SU-DHL-6 (cell line): ENCODE data around the gene ANKRD29.
"Not testable (repeated sequence)": the region's sequence is repeated elsewhere in the genome, so short reads cannot be mapped to it uniquely, and the experiment has no call there.

Experiments used
- EZH2phosphoT487 ChIP-seq: fragments of 200-600 bp; sonication (generic), shearing (Covaris generic); conservative IDR thresholded peaks from 2 replicates; pipeline ENCODE4 v1.6.1; 2018; ENCODE audit warnings: mild to moderate bottlenecking, antibody characterized with exemption, low read length, moderate library complexity, mixed read lengths
- TF ChIP-seq, protein P1 (sequence below): fragments of 200-600 bp; sonication (generic); IDR thresholded peaks from one replicate; pipeline ENCODE4 v1.5.1; 2017; ENCODE audit warnings: antibody characterized with exemption, mild to moderate bottlenecking, low read length, moderate library complexity; ENCODE audit not compliant: insufficient read depth, poor library complexity, severe bottlenecking

DNA sequence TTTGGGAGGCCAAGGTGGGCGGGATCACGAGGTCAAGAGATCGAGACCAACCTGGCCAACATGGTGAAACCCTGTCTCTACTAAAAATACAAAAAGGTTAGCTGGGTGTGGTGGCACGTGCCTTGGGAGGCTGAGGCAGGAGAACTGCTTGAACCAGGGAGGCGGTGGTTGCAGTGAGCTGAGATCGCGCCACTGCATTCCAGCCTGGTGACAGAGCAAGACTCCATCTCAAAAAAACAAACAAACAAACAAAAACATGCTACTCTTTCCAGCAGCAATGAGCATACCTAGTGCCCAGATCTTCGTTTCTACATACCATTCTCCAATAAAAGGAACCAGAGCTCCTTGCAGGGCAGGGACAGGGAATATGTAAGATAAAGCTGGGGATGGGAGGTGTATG lies 105.2 kb downstream of the ANKRD29 start:
- TF ChIP-seq, protein P1, sequence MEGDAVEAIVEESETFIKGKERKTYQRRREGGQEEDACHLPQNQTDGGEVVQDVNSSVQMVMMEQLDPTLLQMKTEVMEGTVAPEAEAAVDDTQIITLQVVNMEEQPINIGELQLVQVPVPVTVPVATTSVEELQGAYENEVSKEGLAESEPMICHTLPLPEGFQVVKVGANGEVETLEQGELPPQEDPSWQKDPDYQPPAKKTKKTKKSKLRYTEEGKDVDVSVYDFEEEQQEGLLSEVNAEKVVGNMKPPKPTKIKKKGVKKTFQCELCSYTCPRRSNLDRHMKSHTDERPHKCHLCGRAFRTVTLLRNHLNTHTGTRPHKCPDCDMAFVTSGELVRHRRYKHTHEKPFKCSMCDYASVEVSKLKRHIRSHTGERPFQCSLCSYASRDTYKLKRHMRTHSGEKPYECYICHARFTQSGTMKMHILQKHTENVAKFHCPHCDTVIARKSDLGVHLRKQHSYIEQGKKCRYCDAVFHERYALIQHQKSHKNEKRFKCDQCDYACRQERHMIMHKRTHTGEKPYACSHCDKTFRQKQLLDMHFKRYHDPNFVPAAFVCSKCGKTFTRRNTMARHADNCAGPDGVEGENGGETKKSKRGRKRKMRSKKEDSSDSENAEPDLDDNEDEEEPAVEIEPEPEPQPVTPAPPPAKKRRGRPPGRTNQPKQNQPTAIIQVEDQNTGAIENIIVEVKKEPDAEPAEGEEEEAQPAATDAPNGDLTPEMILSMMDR = not testable (repeated sequence)
- TF ChIP-seq EZH2phosphoT487 = not testable (repeated sequence)
